IPS-20b (cell line): Measurements from ENCODE around the gene SFRP2.

ENCODE experiments used
- H3K27ac ChIP-seq: one replicate; pipeline ENCODE4 v1.5.1; 2013; ENCODE audit warnings: low read length
- H3K27me3 ChIP-seq: 2 replicates; pipeline ENCODE4 v1.6.1; 2013; ENCODE audit warnings: mild to moderate bottlenecking, low read length, inconsistent platforms; ENCODE audit not compliant: insufficient read depth
- H3K36me3 ChIP-seq: 2 replicates; pipeline ENCODE4 v1.6.1; 2013; ENCODE audit warnings: low read depth, mild to moderate bottlenecking, inconsistent platforms, low read length, moderate library complexity; ENCODE audit not compliant: insufficient read depth
- H3K4me1 ChIP-seq: 2 replicates; pipeline ENCODE4 v1.6.1; 2013; ENCODE audit warnings: mild to moderate bottlenecking, control low read depth, inconsistent platforms, low read length, moderate library complexity; ENCODE audit not compliant: insufficient read depth
- H3K4me3 ChIP-seq: 2 replicates; pipeline ENCODE4 v1.5.1; 2013; ENCODE audit warnings: mild to moderate bottlenecking, low read length, inconsistent platforms
- H3K9ac ChIP-seq: 2 replicates; pipeline ENCODE4 v1.6.1; 2013; ENCODE audit warnings: low read depth, mild to moderate bottlenecking, inconsistent platforms, low read length, moderate library complexity
- H3K9me3 ChIP-seq: 2 replicates; pipeline ENCODE4 v1.6.1; 2013; ENCODE audit warnings: mild to moderate bottlenecking, low read depth, low read length, inconsistent platforms; ENCODE audit not compliant: insufficient read depth

Gene SFRP2

DNA sequence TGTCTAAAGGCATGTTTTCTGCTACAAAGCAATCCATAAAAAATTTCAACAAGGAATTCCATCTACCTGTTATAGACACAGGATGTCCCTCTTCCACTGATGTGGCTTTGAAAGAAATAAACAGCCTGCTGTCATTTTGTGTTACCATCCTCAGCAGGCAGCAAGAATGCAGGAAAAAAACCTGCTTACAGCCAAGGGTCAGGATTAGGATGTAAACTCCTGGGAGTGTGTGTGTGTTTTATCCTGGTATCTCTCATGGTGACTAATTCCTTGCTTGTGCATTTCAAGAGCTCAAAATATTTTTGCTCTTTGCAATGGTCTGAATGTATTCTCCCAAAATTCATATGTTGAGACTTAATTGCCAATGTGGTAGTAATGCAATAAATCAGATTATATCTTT is 28.6 kb upstream of the SFRP2 start:
- Histone ChIP-seq H3K9me3 (no peaks in the 10 kb centered on the region), H3K4me3 (no peak overlapping the region), H3K36me3 (no peaks in the 10 kb centered on the region), H3K27me3 (no peaks in the 10 kb centered on the region), H3K4me1 (peaks cover 17% of the 10 kb centered on the region; the same call in 1 of the 2 replicates), H3K27ac (no peak overlapping the region), H3K9ac (no peak overlapping the region)

DNA sequence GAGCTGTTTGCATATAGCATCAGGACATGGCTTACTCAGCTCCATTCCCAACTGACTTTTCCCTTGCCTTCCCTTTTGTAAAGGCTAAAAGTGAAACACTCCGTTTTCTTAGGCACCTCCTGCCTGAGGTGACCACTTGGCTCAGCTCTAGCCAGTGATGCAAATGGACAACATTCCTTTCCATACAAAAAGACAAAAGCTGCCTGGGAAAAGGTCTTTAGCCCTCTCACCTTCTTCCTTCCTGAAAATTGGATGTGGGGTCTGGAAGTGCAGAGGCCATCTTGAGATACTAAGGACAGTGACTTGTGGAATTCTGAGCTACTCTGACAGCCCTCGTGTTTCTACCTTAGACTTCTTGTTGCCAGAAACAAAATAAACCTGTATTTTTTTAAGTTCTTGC is 27.7 kb upstream of the SFRP2 start:
- 0 out of 2 replicates have a peak overlapping the region, but pooled peaks have one; percentile 1 for H3K4me3 ChIP-seq
- H3K4me1 ChIP-seq, result peaks cover 17% of the 10 kb centered on the region; the same call in 1 of the 2 replicates
- no peaks in the 10 kb centered on the region for H3K36me3 ChIP-seq
- H3K27ac ChIP-seq, result peak overlapping the region; percentile 11
- H3K27me3 ChIP-seq, result no peaks in the 10 kb centered on the region
- no peak overlapping the region for H3K9ac ChIP-seq
- H3K9me3 ChIP-seq, result no peaks in the 10 kb centered on the region

DNA sequence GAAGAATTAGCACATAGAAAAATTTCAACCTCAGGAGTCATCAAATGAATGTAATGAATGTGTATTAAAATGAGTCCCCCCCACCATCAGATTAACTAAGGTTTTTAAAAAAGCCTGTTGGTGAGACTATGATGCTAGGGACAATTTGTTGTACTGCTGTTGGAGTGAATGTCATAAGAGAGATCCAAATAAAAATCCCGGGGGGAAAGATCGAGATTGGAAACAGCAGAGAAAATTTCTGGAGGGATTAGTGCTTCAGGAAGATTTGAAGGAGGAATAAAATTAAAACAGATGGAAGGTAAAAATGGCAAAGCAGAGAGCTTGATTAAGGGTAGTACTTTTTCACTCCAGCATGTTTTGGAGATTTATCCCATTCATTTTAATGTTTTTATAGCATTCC is 25.9 kb upstream of the SFRP2 start:
- Histone ChIP-seq H3K4me3 (no peak overlapping the region), H3K27me3 (no peaks in the 10 kb centered on the region), H3K36me3 (no peaks in the 10 kb centered on the region), H3K9me3 (no peaks in the 10 kb centered on the region), H3K27ac (no peak overlapping the region), H3K4me1 (peaks cover 17% of the 10 kb centered on the region; the same call in 1 of the 2 replicates), H3K9ac (no peak overlapping the region)

DNA sequence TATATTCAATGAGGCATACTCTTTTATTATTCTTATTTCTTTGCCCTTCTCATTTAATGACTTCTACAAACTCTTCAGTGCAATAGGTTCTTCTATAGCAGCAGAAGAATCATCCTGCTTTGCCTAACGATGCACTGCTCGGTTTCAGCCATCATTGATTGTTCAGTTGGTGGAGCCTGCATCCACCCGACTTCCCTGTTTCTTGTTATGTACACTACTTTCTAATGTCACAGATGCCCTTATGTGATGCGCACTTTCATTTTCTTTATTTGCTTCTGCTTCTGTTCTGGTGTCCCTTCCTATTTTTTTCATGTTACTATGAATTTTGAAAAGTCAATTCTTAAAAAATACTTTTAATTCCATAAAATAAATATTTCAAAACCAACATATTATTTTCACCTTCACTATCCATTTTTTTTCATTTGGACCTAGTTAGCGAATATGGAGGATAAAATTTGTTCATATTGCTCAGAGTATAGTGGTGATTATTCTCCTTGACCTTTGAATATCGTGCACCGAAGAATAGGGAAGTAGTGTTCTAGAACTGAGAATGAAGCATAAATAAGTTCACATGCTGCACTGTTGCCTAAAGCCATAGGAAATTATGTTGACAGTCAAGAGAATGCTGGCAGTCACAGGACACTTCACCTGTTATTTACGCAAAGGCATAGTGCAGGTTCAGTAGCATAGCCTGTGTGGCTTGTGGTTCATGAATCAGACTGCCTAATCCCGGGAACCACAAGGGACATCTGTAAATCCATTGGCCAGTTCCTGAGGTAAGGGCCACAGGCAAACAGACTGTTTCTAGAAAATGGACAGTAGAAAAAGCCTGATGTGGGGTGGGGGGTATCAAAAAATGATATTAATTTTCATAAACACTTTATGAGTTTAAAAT is 21.3 kb upstream of the SFRP2 start:
- no peak overlapping the region for H3K9ac ChIP-seq
- no peak overlapping the region for H3K4me3 ChIP-seq
- H3K36me3 ChIP-seq, result no peaks in the 10 kb centered on the region
- H3K4me1 ChIP-seq, result peaks cover 3% of the 10 kb centered on the region; the same call in 1 of the 2 replicates
- no peaks in the 10 kb centered on the region for H3K9me3 ChIP-seq
- H3K27me3 ChIP-seq, result no peaks in the 10 kb centered on the region
- H3K27ac ChIP-seq, result no peak overlapping the region

DNA sequence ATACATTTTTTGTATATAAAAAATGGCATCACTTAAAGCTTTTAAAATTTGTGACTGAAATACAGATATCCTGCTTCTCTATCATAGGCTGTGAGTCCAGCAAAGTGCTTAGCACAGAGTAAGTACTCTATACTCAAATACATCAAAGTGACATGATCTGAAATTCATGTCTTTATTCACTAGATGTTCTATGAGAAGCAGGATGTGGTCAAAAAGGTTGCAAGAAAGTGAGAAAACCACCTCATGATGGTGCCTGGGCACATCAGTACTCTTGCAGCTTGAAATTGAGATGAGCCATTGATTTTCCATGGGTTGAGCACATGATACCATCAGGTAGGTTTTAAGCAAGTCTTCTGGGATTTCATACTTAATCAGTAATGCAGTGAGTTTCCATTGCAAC is 20.4 kb upstream of the SFRP2 start:
- Histone ChIP-seq H3K27me3 (no peaks in the 10 kb centered on the region), H3K4me1 (peaks cover 3% of the 10 kb centered on the region; the same call in 1 of the 2 replicates), H3K27ac (no peak overlapping the region), H3K9ac (no peak overlapping the region), H3K9me3 (no peaks in the 10 kb centered on the region), H3K4me3 (no peak overlapping the region), H3K36me3 (no peaks in the 10 kb centered on the region)

DNA sequence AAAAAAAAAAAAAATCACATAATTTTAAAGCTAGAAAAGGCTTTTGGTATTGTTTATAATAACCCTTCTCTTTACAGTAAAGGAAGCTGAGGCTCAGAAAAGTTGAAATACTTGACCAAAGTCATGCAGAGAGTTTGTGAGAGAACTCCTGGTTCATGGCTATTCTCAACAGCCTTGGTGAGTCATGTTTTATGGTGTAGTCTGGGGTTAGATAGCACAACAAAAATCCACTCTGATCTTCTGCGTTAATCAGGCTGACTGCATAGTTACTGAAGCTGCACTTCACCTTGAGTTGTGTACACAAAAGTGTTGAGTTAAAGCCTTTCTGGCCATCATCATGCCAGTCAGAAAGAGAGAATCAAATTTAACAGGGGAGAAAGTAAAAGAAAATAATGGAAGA is 19.3 kb upstream of the SFRP2 start:
- H3K4me3 ChIP-seq, result no peak overlapping the region
- H3K27me3 ChIP-seq, result no peaks in the 10 kb centered on the region
- H3K4me1 ChIP-seq, result peaks cover 3% of the 10 kb centered on the region; the same call in 1 of the 2 replicates
- no peaks in the 10 kb centered on the region for H3K36me3 ChIP-seq
- no peaks in the 10 kb centered on the region for H3K9me3 ChIP-seq
- no peak overlapping the region for H3K9ac ChIP-seq
- H3K27ac ChIP-seq, result no peak overlapping the region

DNA sequence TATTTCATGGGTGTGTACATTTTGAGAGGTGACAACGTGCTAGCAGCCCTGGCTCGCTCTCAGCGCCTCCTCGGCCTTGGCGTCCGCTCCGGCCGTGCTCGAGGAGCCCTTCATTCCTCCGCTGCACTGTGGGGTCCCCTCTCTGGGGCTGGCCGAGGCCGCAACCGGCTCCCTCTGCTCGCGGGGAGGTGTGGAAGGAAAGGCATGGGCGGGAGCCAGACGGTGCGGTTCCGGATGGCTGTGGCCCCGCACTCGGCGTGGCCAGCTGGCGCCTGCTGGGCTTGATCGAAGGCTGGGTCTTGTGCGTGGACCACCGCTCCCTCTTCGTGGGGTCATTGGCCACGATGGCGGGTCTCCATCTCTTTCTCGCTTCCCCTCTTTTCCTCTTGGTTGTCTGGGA is 17.2 kb upstream of the SFRP2 start:
- Histone ChIP-seq H3K9ac (no peak overlapping the region), H3K4me3 (no peak overlapping the region), H3K36me3 (no peaks in the 10 kb centered on the region), H3K27me3 (no peaks in the 10 kb centered on the region), H3K9me3 (no peaks in the 10 kb centered on the region), H3K27ac (no peak overlapping the region), H3K4me1 (no peaks in the 10 kb centered on the region)

DNA sequence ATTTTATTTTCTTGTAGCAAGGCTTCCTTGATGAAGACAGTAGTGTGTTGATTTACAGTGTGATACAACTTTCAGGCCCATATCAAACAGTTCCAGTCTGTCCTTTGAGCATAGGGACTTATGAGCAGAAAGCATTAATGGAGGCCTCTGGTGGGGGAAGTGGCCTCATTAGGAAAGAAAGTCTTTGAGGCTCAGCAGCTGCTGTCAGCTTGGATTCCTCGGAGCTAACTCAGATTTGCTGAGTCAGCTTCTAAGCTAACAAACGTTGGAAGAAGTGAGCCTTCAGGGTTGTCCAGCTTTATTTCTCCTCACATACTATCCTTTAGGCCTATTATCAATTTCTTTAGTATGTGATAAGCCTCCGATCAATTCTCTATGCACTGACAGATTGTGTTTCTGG is 15.8 kb upstream of the SFRP2 start:
- no peak overlapping the region for H3K27ac ChIP-seq

DNA sequence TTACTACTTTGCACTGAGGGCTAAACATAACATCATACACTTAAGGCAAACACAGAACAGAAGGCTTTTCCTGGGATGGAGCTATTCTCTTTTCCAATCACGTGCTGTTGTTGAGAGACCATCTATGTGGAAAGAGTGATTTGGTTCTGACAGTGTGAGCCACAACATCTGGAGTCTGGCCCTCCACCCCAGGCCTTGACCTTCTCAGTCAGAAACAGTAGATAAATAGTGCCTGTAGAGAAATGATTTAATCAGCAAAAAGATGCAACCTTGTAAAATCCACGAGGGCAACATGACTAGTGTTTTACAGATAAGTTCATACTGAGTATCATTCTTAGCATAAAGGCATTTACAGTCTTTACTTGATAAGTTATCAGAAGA is 10.8 kb upstream of the SFRP2 start:
- H3K9ac ChIP-seq, result no peak overlapping the region
- H3K4me1 ChIP-seq, result no peaks in the 10 kb centered on the region
- H3K36me3 ChIP-seq, result no peaks in the 10 kb centered on the region
- no peak overlapping the region for H3K27ac ChIP-seq
- no peaks in the 10 kb centered on the region for H3K9me3 ChIP-seq
- H3K27me3 ChIP-seq, result no peaks in the 10 kb centered on the region
- no peak overlapping the region for H3K4me3 ChIP-seq

More for the DNA sequence above, 15.8 kb upstream of the SFRP2 start:
- Histone ChIP-seq H3K27me3 (no peaks in the 10 kb centered on the region), H3K4me3 (no peak overlapping the region), H3K9me3 (no peaks in the 10 kb centered on the region), H3K4me1 (no peaks in the 10 kb centered on the region), H3K36me3 (no peaks in the 10 kb centered on the region), H3K9ac (no peak overlapping the region)

DNA sequence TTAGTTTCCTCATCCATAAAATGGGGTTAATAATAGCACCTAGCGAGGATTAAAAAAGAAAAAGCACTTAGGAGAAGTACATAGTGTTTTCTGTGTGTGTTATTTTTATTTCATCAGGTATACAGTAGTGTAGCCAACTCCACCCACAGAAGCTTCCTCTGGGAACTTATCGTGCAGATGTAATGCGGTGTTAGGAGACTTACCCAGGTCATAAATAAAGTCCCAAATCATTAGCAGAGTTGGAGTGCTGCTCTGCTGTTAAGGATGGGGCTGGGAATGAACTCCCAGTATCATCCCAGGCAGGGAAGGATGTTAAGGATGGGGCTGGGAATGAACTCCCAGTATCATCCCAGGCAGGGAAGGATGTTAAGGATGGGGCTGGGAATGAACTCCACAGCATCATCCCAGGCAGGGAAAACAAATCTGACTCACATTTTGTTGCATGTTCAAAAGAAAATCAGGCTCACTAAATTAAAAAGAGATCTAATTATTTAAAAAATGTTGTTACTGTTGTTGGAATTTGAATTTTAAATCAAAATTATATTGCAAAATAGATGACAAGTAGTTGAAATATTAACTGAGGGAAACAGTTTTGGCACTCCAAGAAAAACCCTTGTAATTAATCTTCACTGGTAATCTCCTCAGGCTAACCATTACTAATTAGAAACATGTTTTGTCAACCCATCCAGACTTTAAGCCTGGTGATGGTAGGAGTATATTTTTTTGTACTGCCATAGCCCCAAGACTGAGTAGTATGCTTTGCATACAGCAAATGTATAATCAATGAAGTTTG is 10.2 kb upstream of the SFRP2 start:
- H3K9ac ChIP-seq, result no peak overlapping the region
- no peak overlapping the region for H3K4me3 ChIP-seq
- H3K27me3 ChIP-seq, result 0 out of 2 replicates have a peak, but pooled peaks cover 2% of the 10 kb centered on the region
- H3K27ac ChIP-seq, result no peak overlapping the region
- no peaks in the 10 kb centered on the region for H3K4me1 ChIP-seq
- no peaks in the 10 kb centered on the region for H3K9me3 ChIP-seq
- no peaks in the 10 kb centered on the region for H3K36me3 ChIP-seq

DNA sequence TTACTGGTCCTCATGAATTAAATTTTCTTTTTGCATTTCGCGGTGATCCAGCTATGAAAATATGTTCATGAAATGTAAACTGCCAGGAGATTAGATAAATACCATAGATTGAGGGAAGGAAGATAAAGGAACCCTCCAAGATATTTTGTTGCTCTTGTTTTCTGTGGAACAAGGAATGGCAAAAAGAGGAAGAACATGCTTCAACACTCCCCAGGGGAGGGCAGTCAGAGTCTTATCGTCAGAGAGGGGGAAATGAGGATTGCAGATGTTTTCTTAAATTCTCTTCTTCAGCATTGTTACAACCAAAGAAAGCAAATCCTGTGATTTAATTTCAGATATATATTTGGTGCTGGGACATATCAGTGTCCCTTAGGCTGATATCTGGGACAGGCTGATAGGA is 9.5 kb upstream of the SFRP2 start:
- Histone ChIP-seq H3K27ac (no peak overlapping the region), H3K4me3 (no peak overlapping the region), H3K9ac (no peak overlapping the region), H3K27me3 (0 out of 2 replicates have a peak, but pooled peaks cover 9% of the 10 kb centered on the region), H3K9me3 (no peaks in the 10 kb centered on the region), H3K4me1 (no peaks in the 10 kb centered on the region), H3K36me3 (no peaks in the 10 kb centered on the region)
